NB4 (cell line): Measurements from ENCODE around the gene FBXW8.

Experiments
- DNase-seq: peaks from one replicate; pipeline ENCODE4 v3.0.0; 2010; ENCODE audit warnings: low read depth
- H3K4me3 ChIP-seq: one replicate; pipeline ENCODE4 v1.5.1; 2011; ENCODE audit warnings: mild to moderate bottlenecking, low read depth, low read length, moderate library complexity
- CTCF ChIP-seq: IDR thresholded peaks from one replicate; pipeline ENCODE4 v1.5.1; 2012; ENCODE audit warnings: low read depth, low read length
- MAX ChIP-seq: IDR thresholded peaks from 2 replicates; pipeline ENCODE4 v1.6.1; 2011; ENCODE audit warnings: low read depth, low read length
- MYC ChIP-seq: IDR thresholded peaks from 2 replicates; pipeline ENCODE4 v1.6.1; 2011; ENCODE audit warnings: low read depth, low read length
- POLR2A ChIP-seq: IDR thresholded peaks from 2 replicates; pipeline ENCODE4 v1.6.1; 2011; ENCODE audit warnings: mild to moderate bottlenecking; ENCODE audit not compliant: insufficient read length; ENCODE audit errors: extremely low read depth

FBXW8 gene

GRCh38 chr12:116996093-116996492 lies 85.3 kb downstream of the FBXW8 start:
- DNase-seq: no peak
- TF ChIP-seq POLR2A (no peak), MYC (no peak), CTCF (no peak), MAX (no peak)
- H3K4me3 ChIP-seq: no peak overlapping the region

- TF ChIP-seq MYC: no peak
- no peak for TF ChIP-seq MAX
- TF ChIP-seq POLR2A: no peak
- no peak for TF ChIP-seq CTCF
- DNase-seq: no peak
- H3K4me3 ChIP-seq: no peak overlapping the region
These were observed 85.9 kb downstream of the FBXW8 start for GRCh38 chr12:116996621-116997020.

GRCh38 chr12:116999066-116999465 lies 88.3 kb downstream of the FBXW8 start:
- TF ChIP-seq MYC: no peak
- no peak for TF ChIP-seq CTCF
- TF ChIP-seq POLR2A: no peak
- no peak for TF ChIP-seq MAX
- no peak overlapping the region for H3K4me3 ChIP-seq
- DNase-seq: no peak

GRCh38 chr12:117000316-117000715 lies 89.6 kb downstream of the FBXW8 start:
- H3K4me3 ChIP-seq: no peak overlapping the region
- no peak for TF ChIP-seq MAX
- TF ChIP-seq POLR2A: no peak
- no peak for TF ChIP-seq CTCF
- TF ChIP-seq MYC: no peak
- DNase-seq: no peak

- TF ChIP-seq POLR2A (no peak), MYC (no peak), MAX (no peak), CTCF (no peak)
- H3K4me3 ChIP-seq: no peak overlapping the region
- DNase-seq: no peak
These were observed 91.5 kb downstream of the FBXW8 start for GRCh38 chr12:117002051-117002817.
